RPMI8226 (cell line): Measurements from ENCODE around the gene SUFU.

ENCODE experiments used
- DNase-seq: peaks from one replicate; pipeline ENCODE4 v3.0.0-alpha.2; 2015

Gene SUFU

DNA sequence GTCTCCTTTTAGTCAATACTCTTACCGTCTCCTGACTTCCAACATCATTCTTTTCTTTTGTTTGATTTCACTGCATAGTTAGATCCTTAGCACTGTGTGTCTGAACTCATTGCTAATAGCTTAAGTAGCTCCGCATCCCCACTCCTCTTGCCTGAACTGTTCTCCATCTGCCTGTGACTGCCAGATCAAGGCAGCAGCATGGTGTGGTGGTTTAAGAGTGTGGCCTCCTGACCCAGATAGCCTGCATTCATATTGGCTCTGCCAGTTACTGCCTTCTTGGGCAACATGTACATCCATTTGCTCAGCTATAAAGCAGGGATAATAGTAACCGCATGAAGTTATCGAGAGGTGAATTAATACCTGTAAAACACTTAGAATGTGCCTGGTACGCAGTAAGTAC, 50.8 kb downstream of the SUFU start:
- DNase-seq = no peak

DNA sequence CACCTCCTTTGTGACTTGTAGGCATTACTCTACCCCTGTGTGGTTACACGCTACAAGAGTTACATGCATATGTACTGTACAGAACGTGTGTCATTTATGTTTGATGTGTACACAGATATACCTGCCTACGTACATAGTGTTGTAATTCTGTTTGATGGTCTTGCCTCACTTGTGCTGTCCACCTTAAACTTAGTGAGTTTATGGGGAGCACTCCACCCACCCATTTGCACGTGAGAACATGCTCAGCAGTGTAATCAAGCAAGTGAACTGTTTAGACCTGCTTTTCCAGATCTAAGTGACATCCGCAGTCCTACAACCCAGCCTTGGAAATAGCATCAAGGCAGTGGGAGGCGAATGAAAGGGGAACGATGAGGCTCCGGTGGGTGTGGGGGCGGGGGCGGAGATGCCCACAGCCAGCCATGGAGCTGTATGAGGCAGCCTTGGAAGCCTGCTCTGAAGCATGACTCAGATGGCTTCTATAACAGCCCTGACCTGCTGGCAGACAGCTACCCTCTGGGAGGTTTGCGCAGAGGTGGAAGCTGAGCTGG, 52.1 kb downstream of the SUFU start:
- DNase-seq = no peak

DNA sequence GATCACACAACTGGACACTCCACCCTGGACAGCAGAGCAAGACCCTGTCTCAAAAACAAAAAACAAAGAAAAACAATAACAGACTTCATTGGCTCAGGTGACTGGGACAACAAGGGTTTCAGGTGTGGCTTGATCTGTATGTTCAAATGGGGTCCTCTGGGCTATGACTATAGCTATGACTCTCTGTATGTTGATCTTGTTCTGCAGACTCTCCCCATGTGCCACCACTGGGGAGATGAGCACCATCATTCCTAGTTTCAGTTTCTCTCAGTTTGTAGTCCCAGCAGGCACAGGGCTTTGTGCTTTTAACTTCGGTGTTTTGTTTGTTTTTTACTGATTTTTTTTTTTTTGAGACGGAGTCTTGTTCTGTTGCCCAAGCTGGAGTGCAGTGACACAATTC, 53.8 kb downstream of the SUFU start:
- DNase-seq = no peak

DNA sequence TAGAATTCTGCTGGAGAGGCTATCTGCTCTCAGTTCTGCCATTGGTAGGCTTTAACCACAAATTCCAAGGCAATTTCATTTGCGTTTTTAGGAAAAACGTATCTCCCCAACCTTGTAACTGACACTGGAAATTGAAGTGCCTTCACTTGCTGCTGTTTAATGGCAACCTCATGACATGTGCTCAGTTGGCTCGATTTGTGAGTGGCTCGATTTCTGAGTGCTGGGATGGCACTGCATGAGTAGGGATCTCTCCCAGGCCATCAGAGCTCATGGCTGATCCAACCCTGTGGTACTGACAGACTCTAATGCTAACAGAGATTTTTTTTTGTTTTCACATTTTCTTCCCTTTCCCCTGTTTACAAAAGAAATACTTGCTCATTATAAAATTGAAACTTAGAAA, 56.0 kb downstream of the SUFU start:
- no peak for DNase-seq

DNA sequence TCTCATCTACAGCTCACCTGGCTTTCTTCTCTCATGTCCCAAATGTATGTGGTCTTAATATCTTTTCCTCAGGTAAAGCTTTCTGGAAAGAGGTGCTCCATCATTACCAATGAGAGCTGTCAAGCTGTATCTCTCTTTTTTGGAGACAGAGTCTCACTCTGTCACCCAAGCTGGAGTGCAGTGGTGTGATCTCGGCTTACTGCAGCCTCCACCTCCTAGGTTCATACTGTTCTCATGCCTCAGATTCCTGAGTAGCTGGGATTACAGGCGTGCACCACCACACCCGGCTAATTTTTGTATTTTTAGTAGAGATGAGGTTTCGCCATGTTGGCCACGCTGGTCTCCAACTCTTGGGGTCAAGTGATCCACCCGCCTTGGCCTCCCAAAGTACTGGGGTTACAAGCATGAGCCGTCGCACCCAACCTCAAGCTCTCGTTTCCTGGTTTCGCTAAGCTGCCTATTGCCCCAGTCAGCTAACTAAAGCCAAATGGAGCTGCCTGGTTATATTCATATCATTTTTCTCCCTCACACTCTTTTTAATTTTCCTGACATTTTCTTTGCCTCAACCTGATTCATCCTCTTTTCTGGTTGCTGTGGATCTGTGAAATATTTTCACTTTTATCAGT, 60.5 kb downstream of the SUFU start:
- no peak for DNase-seq

DNA sequence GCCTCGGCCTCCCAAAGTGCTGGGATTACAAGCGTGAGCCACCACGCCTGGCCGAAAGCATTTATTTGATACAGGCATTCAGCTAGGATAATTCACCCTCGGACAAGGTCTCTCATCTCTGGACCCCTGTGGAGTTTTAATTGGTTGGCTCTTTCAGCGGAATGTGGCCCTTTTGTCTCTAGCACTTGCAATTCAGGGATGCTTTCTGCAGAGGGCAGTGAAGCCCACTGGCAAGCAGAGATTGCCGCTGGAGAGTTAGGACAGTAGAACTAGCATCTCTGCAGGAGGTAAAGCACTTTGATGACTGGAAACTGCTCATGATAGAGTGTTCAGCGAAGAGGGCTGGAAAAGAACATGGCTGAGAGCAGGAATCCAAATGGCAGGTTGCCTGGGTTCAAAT, 62.0 kb downstream of the SUFU start:
- DNase-seq = no peak

DNA sequence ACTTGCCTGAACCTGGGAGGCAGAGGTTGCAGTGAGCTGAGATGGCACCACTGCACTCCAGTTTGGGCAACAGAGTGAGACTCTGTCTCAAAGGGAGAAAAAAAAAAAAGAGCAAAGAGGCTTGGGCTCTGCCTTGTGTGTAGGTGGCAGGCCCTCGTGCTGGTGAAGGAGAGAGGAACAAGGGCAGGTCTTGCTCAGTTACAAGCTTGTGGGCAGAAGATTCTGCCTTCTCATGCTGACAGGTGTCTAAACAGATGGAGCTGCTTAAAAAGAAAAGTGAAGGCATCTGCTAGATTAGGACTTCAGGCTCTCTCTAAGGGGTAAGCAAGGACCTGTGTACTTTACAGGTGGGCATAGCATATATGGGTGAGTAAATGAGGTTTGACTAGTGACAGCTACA, 75.0 kb downstream of the SUFU start:
- no peak for DNase-seq

DNA sequence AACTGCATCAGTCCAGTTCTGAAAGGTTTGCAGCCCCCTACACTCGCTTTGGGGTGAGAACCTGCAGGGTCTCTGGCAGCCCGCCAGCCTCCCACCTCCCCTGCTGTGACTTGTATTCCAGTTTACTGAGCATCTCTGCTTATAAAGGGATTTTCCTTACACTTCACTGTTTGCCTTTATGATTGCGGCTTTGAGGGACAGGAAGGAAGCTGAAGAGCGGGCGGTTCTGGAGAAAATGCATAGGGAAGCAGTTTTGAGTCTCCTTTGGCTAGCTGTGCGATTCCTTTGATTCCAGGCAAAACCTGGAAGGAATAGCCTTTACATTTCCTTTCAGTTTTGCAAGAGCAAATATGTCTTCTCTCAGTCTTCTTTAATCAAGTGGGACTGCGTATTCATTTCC, 75.6 kb downstream of the SUFU start:
- no peak for DNase-seq

DNA sequence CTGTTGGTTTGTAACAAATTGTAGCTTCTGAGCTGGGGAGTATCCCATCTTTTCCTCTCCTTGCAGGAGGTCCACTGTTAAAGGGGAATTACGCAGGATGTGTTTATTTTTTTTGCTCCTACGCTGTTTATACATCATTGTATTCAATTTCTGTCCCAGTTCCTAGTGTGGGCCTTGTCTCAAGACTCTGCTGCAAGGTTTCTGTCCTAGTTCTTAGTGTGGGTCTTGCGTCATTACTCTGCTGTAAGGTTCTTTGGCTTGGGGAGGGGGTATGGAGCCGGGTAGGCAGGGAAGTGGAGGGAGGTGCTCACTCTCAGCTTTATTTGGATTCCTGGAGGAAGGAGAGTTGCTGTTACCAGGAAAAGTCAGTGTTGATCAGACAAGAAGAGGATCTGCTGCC, 76.5 kb downstream of the SUFU start:
- DNase-seq = no peak

DNA sequence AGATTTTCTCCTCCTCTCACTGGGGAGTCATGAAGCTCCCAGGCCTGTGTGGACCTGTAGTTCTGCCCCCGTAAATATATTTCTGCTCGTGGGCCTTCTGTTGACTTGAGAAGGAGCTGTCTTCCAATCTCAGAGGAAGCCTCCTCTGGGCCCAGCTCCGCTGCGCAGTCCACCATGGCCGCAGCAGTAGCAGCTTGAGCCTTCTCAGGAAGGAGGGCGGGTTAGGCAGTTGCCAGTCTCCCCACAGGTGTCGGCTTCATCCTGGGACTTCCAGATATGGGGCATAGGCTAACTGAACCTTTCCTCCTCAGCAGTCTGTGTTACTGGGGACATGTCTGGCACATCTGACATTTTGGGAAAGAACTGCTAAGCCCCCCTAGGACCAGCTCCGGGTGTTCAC, 77.6 kb downstream of the SUFU start:
- no peak for DNase-seq

DNA sequence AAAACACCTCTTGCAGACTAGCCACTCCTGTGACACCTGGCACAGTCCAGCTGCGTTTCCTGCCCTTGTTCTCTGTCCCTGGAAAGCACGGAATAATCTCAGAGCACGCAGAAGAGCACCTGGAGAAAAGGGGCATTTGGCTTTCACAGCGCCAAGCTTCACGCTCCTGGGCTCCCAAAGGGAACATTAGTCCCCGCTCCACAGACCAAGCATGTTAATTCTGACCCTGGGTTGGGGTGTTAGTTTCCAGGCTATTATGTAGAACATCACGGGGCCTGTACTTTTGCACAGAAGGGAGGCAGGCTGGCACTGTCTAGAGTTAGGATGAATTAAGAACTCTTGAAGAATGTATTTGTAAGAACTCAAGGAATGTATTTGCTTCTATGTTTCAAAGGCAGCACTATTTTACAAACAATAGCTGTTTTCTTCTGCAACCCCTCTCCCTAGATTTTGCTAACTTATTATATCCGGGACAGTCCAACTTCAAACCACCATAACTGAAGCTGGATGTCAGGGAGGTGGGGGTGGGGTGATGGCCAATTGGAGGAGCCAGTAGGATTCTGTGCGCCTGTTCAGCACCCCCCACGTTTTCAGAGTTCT, 78.3 kb downstream of the SUFU start:
- DNase-seq = no peak

DNA sequence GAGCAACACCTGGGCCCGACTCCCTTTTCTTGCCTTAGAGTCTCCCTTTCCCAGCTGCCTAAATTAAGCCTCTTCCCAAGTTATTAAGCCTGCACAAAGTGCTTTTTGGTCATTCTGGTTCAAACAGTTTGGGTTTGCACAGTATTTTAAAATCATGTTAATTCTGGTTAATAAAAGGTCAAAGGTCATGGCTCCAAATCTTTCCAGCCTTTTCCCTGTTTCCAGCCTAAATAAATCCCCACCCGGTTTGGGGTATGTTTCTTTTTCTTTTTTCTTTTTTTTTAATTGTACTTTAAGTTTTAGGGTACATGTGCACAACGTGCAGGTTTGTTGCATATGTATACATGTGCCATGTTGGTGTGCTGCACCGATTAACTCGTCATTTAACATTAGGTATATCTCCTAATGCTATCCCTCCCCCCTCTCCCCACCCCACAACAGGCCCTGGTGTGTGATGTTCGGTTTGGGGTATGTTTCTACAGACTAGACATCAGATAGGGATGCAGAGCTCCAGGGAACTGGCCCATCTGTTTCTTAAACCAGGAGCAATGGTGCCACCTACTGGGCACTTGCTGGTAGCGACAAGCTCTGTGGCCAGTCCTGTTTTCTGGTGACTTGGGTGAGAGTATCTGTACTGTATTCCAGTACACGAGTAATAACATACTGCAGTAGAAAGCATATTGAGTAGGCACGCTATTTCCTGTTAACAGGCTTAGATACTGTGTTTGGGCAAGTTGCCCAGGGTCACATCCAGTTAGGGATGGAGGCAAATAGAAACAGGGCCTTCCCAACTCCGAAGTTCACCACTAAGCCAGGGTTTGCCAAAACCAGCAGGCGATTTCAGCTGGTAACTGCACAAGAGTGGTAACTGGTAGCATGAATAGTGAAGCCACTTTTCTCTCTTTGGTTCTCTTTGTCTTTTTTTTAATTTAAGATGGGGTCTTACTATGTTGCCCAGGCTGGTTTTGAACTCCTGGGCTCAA, 80.0 kb downstream of the SUFU start:
- DNase-seq = peak; percentile 81

DNA sequence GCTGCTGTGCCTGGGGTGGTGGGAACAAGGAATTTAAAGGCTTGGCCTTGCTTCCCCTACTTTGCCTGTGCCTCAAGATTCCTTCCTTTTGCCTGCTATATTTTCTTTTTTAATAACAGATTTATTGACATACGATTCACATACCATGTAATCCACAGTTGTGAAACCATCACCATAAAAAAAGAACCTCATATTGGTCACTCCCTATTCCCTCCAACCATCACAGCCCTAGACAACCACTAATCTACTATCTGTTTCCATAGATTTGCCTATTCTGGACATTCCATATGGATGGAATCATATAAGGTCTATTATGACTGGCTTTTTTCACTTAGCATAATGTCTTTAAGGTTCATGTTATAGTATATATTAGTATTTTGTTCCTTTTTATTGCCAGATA, 81.3 kb downstream of the SUFU start:
- no peak for DNase-seq

DNA sequence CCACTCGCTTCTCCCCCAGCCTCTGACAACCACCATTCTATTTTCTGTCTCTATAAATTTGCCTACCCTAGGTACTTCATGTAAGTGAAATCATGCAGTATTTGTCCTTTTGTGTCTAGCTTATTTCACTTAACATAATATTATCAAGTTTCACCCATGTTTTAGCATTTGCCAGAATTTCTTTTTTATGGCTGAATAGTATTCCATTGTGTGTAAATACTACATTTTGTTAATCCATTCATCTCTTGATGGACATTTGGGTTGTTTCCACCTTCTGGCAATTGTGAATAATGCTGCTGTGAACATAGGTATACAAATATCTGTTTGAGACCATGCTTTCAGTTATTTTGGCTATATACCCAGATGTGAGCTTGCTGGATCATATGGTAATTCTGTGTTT, 83.1 kb downstream of the SUFU start:
- no peak for DNase-seq

DNA sequence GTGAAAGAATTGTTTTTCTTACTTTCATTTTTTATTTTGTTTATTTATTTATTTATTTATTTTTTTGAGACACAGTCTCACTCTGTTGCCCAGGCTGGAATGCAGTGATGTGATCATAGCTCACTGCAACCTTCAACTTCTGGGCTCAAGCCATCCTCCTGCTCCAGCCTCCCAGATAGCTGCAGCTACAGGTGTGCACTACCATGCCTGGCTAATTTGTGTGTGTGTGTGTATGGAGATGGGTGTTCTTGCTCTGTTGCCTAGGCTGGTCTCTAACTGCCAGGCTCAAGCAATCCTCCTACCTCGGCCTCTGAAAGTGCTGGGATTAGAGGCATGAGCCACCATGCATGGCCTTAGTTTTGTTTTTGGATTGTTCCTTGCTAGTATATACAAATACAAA, 85.1 kb downstream of the SUFU start:
- DNase-seq = no peak

DNA sequence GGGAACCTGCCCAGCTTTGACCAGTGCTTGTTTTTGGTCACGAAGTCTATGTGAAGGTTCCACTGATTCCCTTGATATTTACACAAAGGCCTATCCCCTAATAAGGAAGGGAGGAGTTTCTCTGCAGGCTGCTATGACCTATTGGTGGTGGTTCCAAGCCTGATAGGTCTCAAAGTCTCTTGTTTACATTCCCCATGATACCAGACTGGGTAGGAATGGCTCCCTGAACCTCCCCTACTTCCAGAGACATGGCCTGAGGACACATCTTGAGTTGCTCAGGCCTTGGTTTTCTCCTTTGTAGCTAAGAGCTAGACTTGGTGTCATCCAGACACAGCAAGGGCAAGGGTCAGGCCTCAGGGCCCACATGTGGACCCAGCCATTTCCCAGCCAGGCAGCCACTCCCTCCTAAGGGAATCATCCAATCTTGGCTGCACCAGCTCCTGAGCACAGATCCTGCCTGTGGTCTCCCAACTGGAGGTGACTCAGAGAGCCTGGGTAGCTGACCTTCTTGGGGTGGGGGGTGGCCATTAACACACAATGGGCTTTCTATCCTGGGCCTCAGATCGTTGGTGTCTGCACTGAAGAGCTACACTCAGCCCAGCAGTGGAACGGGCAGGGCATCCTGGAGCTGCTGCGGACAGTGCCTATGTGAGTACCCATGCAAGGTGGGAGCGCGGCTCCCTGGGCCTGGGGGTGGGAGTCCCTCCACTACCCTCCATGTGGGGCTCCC, 89.5 kb downstream of the SUFU start:
- no peak for DNase-seq

DNA sequence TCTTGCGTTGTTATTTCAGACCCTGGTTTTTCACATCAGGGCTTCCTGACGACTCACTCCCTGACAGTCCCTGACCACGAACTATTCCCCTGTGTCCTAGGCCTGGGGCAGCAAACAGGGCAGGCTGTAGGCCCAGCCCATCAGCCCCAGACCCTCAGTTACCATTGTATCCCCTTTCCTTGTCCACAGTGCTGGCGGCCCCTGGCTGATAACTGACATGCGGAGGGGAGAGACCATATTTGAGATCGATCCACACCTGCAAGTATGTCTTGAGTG, 90.0 kb downstream of the SUFU start:
- DNase-seq = no peak

DNA sequence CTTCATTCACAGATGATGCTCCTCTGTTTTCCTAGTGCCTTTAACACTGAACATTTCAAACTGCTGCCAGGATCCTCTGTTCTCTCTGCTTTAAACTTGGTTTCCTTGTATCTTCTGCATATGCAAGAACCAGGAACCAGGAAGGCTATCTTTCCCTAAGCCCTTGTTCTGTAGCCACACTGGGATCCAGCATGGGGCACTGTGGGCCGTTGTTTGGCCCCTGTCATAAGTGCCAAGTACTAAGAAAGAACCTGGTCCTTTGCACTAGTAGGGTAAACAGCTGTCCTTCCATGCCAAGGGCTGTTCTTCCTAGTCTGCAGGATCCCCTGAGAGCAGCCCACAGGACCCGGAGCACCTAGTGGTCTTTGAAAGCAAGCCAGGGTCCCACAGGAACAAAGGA, 91.5 kb downstream of the SUFU start:
- no peak for DNase-seq

DNA sequence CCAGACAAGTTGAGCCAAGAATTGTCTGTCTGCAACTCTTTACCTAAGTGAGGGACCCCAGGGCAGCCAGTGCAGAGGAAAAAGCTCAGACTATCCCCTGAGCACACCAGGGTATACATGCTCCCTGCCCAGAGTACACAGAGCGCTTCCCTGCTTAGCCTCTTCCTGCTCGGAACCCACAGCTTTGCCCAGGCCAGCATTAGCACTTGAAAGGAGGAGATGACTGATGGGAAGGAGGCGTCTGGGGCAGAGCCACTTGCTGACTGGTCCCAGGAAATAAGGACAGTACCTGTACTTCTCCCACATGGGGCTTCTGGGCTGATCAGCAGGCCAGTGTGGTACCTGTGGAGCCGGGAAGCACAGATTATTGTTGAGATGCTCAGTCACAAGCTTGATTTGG, 92.1 kb downstream of the SUFU start:
- DNase-seq = no peak

DNA sequence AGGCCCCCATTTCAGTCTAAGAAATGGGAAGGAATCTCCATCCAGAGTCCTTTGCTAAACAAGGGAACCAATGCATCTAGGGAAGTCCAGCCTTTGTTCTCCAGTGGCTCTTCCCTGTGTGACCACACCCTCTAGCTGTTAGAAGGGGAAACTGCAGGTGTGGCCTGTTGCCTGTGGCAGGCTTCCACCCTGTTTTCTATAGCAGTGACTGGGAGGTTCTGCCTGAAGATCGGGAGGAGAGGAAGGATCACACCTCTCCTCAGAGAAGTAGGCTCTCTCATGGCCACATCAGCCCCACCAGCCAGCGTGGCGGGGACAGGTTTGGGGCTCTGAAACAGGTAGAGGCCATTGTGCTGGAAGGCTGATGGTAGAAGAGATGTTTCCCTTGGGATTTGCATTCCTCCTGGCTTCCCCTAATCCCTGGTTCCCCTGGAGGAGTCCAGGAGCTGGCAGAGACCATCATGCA, 92.8 kb downstream of the SUFU start:
- peak; percentile 28 for DNase-seq

DNA sequence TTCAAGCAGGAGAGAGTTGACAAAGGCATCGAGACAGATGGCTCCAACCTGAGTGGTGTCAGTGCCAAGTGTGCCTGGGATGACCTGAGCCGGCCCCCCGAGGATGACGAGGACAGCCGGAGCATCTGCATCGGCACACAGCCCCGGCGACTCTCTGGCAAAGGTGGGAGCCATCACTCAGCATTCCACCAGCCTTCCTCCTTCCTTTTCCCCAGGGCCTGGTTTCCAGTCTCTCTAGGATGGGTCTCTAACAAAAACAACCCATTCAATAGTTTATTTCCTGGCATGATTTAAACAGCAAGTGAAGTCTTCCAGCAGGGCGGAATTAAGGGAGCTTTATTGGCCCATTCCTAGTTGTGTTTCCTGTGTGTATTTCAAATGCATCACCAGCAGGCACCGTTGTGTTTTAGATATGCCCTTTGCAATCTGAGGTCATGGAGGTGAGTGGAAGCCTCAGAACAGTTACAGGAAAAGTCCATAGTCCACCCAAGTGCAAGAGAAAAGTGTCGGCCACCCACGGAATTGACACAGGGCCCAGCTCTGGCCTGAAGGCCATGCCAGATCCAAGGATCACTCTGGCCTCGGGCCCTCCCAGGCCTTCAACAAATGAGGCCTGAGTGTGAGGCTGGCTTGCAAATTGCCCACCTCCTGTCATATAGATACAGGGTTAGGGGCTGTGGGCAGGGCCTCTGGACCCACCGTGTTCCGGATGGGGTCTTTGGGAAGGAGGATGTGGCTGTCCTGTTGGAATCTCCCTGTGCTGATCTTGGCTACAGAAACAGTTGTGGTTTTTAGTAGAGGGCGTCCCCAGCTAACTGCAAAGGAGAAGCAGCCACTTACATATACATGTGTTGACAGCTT, 93.6 kb downstream of the SUFU start:
- DNase-seq = no peak

DNA sequence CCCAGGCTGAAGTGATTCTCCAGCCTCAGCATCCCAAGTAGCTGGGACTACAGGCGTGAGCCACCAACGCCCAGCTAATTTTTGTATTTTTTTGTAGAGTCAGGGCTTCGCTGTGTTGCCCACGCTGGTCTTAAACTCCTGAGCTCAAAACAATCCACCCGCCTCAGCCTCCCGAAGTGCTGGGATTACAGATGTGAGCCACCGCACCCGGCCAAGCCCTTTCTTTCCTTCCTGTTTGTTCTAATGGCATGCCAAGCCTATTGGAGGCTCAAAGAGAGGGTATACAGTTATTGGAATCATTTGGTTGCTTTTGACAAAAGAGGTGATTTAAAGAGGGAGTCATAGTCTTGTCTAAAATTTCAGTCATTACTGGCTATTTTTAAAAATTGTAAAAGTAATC, 94.5 kb downstream of the SUFU start:
- no peak for DNase-seq
